HG02571 (cell line): ENCODE measurements around the gene TNFSF13.

Experiments used
- ATAC-seq: cut with Tn5 transposase; IDR thresholded peaks from one replicate; pipeline ENCODE4 v1.9.1; 2021; ENCODE audit warnings: mild to moderate bottlenecking, moderate library complexity; ENCODE audit not compliant: unreplicated experiment

Gene TNFSF13, protein sequence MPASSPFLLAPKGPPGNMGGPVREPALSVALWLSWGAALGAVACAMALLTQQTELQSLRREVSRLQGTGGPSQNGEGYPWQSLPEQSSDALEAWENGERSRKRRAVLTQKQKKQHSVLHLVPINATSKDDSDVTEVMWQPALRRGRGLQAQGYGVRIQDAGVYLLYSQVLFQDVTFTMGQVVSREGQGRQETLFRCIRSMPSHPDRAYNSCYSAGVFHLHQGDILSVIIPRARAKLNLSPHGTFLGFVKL

DNA sequence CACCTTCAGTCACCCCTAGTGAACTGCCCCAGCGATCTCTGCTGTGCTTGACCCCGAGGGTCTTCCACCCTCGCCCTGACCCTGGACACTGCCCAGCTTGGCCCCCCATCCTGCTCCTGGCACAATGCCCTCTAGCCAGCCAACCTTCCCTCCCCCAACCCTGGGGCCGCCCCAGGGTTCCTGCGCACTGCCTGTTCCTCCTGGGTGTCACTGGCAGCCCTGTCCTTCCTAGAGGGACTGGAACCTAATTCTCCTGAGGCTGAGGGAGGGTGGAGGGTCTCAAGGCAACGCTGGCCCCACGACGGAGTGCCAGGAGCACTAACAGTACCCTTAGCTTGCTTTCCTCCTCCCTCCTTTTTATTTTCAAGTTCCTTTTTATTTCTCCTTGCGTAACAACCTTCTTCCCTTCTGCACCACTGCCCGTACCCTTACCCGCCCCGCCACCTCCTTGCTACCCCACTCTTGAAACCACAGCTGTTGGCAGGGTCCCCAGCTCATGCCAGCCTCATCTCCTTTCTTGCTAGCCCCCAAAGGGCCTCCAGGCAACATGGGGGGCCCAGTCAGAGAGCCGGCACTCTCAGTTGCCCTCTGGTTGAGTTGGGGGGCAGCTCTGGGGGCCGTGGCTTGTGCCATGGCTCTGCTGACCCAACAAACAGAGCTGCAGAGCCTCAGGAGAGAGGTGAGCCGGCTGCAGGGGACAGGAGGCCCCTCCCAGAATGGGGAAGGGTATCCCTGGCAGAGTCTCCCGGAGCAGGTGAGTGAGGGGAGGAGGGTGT lies at the start of gene TNFSF13:
TSS of gene TNFSF13 (plus strand) at position 207 of the 776 bp plus-strand sequence. CDS start at position 497, 290 bp downstream.
- no peak for ATAC-seq

DNA sequence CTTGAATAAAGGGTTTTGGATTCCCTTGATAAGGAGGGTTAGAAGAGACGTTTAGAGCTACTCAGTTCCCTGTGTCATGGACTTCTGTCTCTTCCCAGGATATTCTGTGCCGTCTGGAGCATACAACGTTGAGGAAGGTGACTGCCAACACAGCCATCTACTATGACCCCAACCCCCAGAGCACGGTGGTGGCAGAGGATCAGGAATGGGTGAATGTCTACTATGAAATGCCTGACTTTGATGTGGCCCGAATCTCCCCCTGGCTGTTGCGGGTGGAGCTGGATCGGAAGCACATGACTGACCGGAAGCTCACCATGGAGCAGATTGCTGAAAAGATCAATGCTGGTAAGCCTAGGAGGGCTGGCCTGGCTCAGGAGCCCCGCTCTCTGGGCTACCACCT lies 49.7 kb upstream of the TNFSF13 start:
- ATAC-seq: no peak

DNA sequence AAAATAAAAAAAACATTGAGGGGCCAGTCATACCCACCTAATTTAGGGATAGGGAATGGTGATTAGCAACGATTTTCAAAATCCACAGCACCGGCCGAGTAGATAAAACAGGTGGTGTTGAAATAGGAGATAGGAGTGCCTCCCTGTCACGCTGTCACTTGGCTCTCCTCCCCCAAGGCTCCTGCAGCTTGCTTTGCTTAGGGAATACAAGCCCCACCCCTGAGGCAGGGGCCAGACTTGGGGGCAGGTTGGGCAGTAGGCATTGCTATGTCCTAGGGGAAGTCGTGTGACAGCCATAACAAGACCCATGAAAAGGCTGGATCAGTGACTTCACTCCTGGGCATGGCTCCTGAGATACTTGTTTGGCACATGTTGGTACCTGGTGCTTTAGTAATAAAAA lies 48.6 kb upstream of the TNFSF13 start:
- ATAC-seq: no peak

DNA sequence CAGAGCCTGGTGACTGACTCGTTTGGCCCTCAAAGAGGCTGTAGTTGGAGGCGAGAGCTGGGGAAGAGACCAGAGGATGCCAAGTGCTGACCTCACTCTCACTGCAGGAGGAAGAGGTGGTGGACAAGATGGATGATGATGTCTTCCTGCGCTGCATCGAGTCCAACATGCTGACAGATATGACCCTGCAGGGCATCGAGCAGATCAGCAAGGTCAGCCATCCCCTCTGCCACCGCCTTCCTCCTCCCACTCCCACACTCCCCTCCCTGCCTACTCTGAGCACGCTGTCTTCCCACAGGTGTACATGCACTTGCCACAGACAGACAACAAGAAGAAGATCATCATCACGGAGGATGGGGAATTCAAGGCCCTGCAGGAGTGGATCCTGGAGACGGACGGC lies 47.4 kb upstream of the TNFSF13 start:
- ATAC-seq: no peak

DNA sequence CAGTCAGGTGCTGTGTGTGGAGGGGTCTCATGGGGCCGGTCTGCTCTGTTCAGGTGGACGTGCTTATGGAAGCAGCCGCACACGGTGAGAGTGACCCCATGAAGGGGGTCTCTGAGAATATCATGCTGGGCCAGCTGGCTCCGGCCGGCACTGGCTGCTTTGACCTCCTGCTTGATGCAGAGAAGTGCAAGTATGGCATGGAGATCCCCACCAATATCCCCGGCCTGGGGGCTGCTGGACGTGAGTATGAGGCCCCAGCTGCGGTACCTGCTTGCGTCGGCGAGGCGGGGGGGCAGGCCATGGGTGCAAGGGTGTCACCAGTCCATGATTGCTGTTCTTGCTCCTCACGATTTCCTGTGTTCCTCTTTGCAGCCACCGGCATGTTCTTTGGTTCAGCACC lies 46.4 kb upstream of the TNFSF13 start:
- no peak for ATAC-seq

DNA sequence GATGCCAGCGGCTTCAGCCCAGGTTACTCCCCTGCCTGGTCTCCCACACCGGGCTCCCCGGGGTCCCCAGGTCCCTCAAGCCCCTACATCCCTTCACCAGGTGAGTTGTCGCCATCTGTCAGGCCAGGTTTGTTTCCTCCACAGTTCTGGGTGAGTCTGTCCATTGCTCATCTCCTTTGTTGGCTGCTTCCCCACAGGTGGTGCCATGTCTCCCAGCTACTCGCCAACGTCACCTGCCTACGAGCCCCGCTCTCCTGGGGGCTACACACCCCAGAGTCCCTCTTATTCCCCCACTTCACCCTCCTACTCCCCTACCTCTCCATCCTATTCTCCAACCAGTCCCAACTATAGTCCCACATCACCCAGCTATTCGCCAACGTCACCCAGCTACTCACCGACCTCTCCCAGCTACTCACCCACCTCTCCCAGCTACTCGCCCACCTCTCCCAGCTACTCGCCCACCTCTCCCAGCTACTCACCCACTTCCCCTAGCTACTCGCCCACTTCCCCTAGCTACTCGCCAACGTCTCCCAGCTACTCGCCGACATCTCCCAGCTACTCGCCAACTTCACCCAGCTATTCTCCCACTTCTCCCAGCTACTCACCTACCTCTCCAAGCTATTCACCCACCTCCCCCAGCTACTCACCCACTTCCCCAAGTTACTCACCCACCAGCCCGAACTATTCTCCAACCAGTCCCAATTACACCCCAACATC lies 45.6 kb upstream of the TNFSF13 start:
- ATAC-seq: no peak

DNA sequence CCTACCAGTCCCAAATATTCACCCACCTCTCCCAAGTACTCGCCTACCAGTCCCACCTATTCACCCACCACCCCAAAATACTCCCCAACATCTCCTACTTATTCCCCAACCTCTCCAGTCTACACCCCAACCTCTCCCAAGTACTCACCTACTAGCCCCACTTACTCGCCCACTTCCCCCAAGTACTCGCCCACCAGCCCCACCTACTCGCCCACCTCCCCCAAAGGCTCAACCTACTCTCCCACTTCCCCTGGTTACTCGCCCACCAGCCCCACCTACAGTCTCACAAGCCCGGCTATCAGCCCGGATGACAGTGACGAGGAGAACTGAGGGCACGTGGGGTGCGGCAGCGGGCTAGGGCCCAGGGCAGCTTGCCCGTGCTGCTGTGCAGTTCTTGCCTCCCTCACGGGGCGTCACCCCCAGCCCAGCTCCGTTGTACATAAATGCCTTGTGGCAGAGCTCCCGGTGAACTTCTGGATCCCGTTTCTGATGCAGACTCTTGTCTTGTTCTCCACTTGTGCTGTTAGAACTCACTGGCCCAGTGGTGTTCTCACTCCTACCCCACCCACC lies 44.6 kb upstream of the TNFSF13 start:
- no peak for ATAC-seq

DNA sequence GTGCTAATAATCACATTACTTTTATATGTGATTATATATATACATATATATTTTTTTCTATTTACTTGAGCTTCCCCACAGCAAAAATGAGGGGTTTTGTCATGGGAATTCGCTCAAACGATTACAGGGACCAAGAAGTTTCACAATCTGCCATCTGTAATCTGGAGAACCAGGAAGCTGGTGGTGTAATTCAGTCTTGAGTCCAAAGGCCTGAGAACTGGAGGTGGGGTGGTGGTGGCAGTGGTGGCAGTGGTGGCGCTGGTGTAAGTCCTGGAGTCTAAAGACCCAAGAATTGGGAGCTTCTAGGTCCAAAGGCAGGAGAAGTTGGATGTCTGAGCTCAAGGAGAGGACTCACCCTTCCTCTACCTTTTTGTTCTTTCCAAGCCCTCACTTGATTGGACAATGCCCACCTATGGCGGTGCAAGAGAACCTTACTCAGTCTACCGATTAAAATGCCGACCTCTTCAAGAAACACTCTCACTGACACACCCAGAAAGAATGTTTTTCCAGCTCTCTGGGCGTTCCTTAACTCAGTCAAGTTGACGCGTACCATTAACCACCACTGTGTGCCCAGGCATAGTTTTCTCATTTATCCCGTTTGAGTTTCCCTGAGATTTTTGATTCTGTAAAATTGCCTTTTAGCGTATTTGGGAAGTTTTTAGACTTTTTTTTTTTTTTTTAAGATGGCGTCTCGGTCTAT lies 42.5 kb upstream of the TNFSF13 start:
- no peak for ATAC-seq

DNA sequence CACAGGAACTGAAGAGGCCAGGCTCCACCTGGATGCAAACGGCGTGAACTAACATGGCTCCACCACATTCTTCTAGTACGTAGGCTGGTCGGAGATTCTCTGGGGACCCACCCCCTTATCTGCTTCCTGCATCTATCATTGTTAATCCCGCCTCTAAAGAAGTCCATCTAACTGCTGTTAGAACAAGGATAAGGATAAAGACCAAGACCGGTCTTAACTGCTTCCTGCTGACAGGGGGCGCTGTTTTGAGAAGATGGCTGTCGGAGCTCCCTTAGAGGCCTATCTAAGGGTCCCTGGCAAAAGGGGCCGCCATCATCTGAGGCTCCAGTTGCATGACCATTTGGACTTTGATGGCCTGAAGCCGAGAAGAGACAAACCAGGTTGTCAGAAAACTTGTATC lies 35.5 kb upstream of the TNFSF13 start:
- no peak for ATAC-seq

DNA sequence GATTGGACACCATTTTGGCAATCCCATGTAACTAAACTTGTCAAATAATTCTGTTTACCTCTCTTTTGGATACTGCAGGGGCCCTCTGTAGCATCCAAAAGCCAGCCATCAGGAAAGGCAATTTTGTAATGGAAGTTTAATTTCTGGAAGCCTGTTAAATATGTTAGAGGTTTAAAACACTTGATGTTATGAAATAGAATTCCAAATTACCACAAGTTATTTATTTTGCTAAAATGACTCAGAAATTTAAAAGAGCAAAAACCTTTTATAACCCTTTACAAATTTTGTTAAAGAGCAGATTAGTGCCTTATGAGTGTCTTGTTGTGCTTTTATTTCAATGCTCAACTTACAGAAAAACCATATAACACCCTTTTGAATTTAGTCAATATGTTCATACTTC lies 29.7 kb upstream of the TNFSF13 start:
- ATAC-seq: no peak

DNA sequence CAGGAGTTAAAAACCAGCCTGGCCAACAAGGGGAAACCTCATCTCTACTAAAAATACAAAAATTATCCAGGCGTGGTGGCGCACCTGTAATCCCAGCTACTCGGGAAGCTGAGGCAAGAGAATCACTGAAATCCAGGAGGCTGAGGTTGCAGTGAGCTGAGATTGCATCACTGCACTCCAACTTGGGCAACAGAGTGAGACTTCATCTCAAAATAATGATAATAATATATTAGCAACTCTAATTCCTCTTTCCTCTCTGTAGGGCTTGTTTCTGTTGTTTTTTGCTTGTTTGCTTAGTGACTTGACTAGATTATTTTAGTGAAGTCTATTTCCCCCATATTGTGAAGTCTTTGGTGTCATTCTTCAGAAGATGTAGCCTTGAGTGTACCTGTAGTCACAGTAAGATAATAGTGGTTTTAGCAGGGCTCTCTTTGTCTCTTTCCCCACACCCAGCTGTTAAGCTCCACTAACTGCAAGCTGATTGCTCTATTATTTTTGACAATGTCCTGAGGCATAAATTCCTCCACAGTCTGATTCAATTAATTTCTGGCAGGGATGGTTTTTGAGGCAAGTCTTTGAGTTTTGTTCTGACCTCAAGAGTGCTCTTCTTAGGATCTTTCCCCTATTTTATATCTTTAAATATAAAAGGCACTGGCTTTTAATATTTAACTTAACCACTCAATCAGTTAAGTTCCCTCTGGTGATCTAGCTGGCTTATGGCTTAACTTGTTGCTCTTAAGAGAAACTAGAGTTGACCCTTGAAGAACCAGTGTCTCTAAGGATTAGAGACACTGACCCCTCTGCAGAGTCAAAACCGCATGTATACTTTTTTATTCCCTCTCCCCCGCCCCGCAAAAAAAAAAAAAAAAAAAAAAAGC lies 28.3 kb upstream of the TNFSF13 start:
- no peak for ATAC-seq

DNA sequence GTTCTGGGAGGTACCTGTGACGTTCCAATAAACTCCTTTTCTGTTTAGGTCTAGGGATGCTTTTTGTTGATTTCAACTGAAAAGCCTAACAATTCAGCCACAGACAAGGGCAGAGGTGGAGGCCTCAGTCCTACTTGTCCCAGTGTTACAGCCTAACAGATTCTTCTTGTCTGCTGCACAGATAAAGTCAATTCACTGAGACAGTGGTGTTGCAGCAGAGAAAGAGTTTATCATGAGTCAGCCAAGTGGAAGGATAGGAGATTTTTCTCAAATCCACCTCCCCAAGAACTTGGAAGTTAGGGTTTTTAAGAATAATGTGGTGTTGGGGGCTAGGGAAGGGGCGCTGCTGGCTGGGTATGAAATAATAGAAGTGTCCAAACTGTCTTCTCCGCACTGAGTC lies 20.5 kb upstream of the TNFSF13 start:
- ATAC-seq: no peak

DNA sequence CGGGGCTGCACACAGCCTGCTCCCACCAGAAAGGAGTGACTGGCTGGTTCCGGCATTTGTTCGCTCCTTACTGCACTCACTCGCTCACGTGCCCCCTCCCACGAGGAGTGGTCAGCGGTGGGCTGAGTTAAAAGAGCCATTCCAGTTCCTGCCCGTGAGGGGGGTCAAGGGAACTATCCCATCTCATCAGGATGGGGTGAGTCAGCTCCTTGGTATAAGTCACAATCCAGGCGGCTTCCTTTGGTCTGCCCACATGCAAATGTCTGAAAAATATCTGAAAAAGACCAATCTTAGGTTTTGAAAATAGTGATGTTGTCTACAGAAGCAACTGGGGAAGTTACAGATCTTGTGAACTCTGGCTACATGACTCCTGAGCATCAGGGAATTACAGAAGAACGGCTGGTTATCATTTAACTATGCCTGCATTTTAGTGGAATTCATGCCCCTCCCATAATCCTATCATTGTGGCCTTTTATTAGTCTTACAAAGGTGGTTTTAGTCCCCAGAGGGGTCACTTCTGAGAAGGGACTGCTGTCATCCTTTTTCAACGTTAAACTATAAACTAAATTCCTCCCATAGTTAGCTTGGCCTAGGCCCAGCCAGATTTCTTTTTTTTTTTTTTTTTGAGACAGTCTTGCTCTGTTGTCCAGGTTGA lies 19.5 kb upstream of the TNFSF13 start:
- ATAC-seq: no peak

DNA sequence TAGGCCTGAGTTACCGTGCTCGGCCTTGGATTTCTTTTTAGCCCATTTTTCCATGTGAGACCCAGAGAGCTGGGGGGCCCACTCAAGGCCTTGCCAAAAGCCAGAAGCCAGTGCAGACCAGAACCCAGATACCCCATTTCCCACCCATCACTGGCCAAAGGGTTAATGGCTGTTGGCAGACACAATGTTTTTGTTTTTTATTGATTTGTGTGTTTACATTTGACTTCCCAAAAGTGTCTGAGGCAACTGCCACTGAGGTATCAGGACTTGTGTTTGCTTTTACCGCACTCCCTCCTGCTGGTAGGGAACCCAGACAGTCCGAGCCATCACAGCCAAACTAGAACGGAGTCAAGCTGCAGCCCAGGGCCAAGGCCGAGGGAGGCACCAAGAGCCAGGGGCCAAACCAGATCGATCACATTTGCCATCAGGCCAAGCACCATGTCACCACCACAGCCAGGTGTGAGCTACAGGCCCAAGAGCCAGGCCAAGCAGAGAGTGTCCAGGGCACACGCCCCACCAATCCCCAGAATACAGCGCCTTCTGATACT lies 17.4 kb upstream of the TNFSF13 start:
- no peak for ATAC-seq

DNA sequence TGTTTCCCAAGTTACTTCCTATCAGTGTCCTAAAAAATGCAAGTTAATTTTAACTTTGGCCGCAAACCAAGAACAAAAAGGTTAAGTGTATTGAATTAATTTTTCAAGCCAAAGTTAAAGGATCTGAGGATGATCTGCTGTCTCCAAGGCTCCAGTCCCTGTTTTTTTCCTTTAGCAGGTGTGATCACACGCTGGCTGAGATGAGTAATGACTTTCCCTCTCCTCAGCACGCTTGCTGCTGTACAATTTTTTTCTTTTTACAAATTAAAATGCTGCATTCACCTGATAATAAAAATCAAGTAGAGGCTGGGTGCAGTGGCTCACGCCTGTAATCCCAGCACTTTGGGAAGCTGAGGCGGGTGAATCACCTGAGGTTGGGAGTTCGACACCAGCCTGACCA lies 13.6 kb upstream of the TNFSF13 start:
- no peak for ATAC-seq

DNA sequence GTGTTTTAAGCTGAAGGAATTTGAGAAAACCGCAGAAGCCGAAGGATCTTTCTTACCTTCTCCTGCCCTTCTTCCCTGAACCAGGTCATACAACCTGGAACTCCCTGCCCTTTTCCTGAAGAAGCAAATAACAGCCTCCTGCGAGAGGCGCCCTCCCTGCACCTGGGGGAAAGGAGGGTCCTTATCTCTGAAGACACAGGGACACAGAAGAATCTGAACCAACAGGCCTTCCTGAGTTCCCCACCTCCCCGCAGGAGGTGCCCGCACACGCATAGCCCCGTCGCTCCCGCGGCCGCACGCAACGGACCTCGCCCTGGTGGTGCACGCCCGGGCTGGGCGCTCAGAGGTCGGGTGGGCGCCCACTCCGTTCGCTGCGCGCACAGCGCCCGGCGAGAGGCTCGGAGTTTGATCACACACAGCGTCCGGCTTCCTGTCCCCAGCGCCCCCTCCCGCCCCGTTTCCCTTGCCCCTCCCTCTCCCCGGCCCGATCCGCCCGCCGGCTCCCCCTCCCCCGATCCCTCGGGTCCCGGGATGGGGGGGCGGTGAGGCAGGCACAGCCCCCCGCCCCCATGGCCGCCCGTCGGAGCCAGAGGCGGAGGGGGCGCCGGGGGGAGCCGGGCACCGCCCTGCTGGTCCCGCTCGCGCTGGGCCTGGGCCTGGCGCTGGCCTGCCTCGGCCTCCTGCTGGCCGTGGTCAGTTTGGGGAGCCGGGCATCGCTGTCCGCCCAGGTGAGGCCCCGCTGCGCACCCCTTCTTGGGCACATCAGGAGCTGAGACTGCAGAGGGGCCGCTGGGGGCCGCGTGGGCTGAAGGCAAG lies 9.8 kb upstream of the TNFSF13 start, which contains the start of gene TNFSF12:
TSS of gene TNFSF12 (plus strand) at position 474 of the 816 bp plus-strand sequence. CDS start at position 570, 96 bp downstream.
- ATAC-seq: no peak

DNA sequence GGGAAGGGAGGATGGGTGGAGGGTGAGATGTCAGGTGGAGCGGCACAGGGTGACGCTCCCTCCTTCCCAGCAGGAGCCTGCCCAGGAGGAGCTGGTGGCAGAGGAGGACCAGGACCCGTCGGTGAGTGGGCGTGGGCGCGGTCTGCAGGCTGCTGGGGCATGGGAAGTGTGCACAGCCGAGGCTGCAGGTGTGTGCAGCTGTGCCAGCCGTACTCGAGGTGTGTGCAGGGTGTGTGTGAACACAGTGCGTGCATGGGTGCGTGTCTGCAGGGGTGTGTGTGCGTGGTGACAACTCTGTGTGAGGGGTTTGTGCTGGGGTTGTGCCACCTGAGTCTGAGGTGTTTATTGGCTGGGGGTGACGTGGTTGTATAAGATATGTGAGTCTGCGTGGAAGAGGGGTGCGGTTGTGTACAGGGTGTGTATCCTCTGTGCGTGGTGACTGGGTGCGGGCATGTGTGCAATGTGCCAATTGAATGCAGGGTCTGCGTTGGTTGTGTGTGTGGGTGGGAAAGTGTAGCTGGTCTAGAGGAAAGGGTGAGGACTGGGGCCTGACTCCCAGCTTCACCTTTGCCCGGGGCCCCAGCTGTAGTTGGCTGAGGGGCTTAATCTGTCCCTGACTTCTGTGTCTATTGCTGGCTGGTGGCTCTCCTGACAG lies 9.0 kb upstream of the TNFSF13 start:
- ATAC-seq: no peak

DNA sequence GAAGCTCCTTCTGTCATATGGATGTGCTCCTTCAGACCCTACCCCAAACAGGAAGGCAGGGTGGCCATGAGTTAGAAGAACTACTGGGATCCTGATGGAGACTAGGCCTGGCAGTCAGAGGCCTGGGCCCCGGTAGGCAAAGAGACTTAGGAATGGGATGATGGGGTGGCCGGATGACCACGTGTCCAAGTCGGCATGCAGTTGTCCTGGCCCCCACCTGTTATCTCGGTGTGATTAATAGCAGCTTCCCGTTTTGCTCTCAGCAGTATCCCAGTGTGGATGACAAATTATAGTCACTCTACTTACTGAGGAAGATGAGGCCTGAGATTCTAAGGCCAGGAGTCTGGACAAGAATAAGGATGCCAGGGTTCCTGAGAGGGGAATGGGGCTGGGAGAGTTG lies 8.2 kb upstream of the TNFSF13 start:
- ATAC-seq: no peak
